Naive thymus-derived CD8-positive, alpha-beta T cell (primary cell): ENCODE data around the gene RFFL. TPM values are rescaled to one million over a fixed set of nuclear protein-coding genes. Genes with fewer than 3 reads are reported as not detected.
A peak's percentile ranks its signal among the peaks of the same experiment; 100 is the strongest.

ENCODE experiments used
- ATAC-seq, 2 donors: fragments of 150-1000 bp; cut with Tn5 transposase in 1 of 2; sonication (Bioruptor Pico), chemical (Tn5 transposase) in 1 of 2; 1 replicate in 1 of 2; 2 replicates in 1 of 2; pipeline ENCODE4 v1.10.0; 2021; ENCODE audit warnings: mild to moderate bottlenecking in 2 of 2, moderate library complexity in 2 of 2
- POLR2A ChIA-PET: fragments of 350-600 bp; sonication (Branson Sonifier 250); formaldehyde crosslinking; loops from one replicate; lab custom pipeline; 2021; ENCODE audit warnings: antibody characterized with exemption; lab: Charles Lee
- DNase-seq, 10 donors: peaks; one replicate each; pipeline versions ENCODE4 v3.0.0 to v3.0.0-alpha.2; 2020 to 2022
- H3K27ac Mint-ChIP-seq, 10 donors: one replicate each; pipeline ENCODE4 v1.8.0; 2020 to 2022; ENCODE audit warnings: mild to moderate bottlenecking in 10 of 10, mixed read lengths in 10 of 10, moderate library complexity in 4 of 10, inconsistent platforms in 1 of 10
- H3K27me3 Mint-ChIP-seq, 5 donors: one replicate each; pipeline ENCODE4 v1.8.0; 2021 to 2022; ENCODE audit warnings: mixed read lengths in 5 of 5
- H3K36me3 Mint-ChIP-seq, 3 donors: one replicate each; pipeline ENCODE4 v1.8.0; 2020 to 2022; ENCODE audit warnings: mixed read lengths in 3 of 3, mild to moderate bottlenecking in 2 of 3, inconsistent platforms in 1 of 3
- H3K4me1 Mint-ChIP-seq, 4 donors: one replicate each; pipeline ENCODE4 v1.8.0; 2021 to 2022; ENCODE audit warnings: mixed read lengths in 4 of 4
- H3K4me3 Mint-ChIP-seq, 10 donors: one replicate each; pipeline ENCODE4 v1.8.0; 2020 to 2022; ENCODE audit warnings: mild to moderate bottlenecking in 10 of 10, mixed read lengths in 10 of 10, moderate library complexity in 6 of 10, inconsistent platforms in 1 of 10
- H3K9me3 Mint-ChIP-seq, 9 donors: one replicate each; pipeline ENCODE4 v1.8.0; 2020 to 2022; ENCODE audit warnings: mixed read lengths in 9 of 9, mild to moderate bottlenecking in 3 of 9, inconsistent platforms in 1 of 9, moderate library complexity in 1 of 9
- polyA plus RNA-seq, 3 donors: library from polyadenylated mRNA; unstranded; fragments of 300-500 nt; fragmentation: Illumina TruSeq; gene quantifications; one replicate each; pipeline ENCODE4 v1.2.3, GENCODE V29; 2021
- total RNA-seq, 8 experiments: library from RNA in 2 of 8; stranded (reverse) in 2 of 8; gene quantifications; one replicate each; pipeline ENCODE4 v1.2.3 and lab custom pipeline; 2021 to 2026

RFFL gene
- total and polyA plus RNA-seq, 5 experiments from 2014 or later, result 30.8 to 70.1 (median 39.7) TPM

DNA sequence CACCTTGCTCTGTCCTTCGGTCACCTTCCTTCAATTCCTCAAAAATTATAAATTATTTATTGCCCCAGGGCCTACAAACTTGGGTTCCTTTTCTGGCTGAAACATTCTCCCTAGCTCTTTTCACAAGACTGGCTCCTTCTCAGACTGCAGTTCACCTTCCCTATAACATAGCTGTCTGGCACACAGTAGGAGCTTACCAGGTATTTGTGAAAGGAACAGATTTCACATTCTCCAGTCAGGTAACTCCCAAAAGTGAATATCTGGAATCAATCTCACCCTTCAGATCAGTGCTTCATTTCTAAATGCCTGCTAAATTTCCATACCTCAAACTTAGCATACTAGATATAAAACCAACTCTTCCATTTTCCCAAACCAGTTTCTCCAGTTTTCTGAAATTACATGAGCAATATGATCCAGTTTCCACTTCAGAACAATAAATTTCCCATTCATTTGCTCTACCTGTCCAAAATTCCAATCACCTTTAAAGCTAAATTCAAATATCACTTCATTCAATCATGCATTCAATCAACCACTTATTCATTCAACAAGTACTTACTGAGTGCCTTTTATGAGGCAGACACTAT, 6.1 kb downstream of the RFFL start:
- POLR2A ChIA-PET, result no interaction called here
- no peak for ATAC-seq
- peaks cover 9 to 34% (median 25%) of the 10 kb centered on the region in 3 donors for H3K36me3 Mint-ChIP-seq

DNA sequence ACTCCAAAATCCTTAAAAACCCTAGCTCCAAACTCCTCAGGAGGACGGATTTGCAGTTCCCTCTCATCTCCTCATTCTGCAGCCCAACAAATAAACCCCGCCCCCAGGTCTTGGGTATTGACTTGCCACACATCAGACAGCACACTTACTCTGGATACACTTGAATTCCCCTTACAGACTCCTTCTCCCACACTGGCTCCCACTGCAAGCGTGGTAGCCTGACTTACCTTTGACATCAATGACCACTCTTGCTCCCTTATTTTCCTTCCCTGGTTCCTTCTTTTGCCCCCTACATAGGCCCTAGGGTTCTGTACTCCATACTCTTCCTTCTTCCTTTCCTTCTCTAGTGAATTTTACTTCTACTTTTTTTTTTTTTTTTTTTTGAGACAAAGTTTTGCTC, 7.5 kb downstream of the RFFL start:
- Mint-ChIP-seq H3K9me3 (peaks cover 0 to 13% (median 0%) of the 10 kb centered on the region in 9 donors), H3K27ac (peak overlapping the region in 9 of 10 donors; percentile 11 to 93 (median 84)), H3K4me3 (peak overlapping the region in 2 of 10 donors; percentile 10 to 36), H3K27me3 (no peaks in the 10 kb centered on the region), H3K36me3 (peaks cover 9 to 29% (median 21%) of the 10 kb centered on the region in 3 donors), H3K4me1 (peaks cover 38 to 80% (median 73%) of the 10 kb centered on the region in 4 donors)
- POLR2A ChIA-PET, result interaction anchor here (0.6 to 3.4 kb wide), 4 partner anchors 7 to 37 kb away, joined by 3 to 41 read pairs (median 4); partner anchors contain the start of gene RFFL
- ATAC-seq, result no peak
- no peak for DNase-seq

More for the DNA sequence above, 6.1 kb downstream of the RFFL start:
- Mint-ChIP-seq H3K4me3 (peak overlapping the region in 1 of 10 donors; percentile 2), H3K27ac (peak overlapping the region in 8 of 10 donors; percentile 4 to 93 (median 59)), H3K27me3 (no peaks in the 10 kb centered on the region), H3K4me1 (peaks cover 36 to 72% (median 66%) of the 10 kb centered on the region in 4 donors), H3K9me3 (peaks cover 0 to 8% (median 0%) of the 10 kb centered on the region in 9 donors)
- DNase-seq, result no peak

DNA sequence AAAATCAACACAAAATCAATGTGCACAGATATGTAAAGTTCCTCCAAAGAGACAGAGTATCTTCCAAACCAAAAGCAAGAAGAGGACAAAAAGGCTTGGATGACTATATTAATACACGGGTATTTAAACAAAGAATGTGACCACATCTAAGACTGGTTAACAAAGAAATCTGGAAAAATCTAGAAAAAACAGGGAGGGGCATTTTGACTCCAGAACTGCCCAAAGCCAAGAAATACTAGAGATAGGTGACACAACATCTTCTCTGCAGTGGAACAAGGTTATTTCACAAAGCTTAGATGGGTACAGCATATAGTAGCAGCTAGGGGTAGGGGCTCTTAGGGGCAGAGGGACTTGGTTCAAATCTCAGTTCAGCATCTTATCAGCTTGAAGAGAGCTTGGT, 10.3 kb downstream of the RFFL start:
- H3K27me3 Mint-ChIP-seq, result no peaks in the 10 kb centered on the region
- H3K9me3 Mint-ChIP-seq, result peaks cover 0 to 13% (median 0%) of the 10 kb centered on the region in 9 donors
- H3K4me3 Mint-ChIP-seq, result peak overlapping the region in 7 of 10 donors; percentile 32 to 86 (median 73)
- H3K27ac Mint-ChIP-seq, result peak overlapping the region; percentile 92 to 99 (median 94)
- peaks cover 4 to 9% (median 6%) of the 10 kb centered on the region in 3 donors for H3K36me3 Mint-ChIP-seq
- POLR2A ChIA-PET, result interaction anchor here (1.2 to 3.4 kb wide), 7 partner anchors 10 to 92 kb away, joined by 3 to 41 read pairs (median 4); partner anchors contain the start of genes CCT6B, RAD51D, RFFL and ZNF830
- DNase-seq (no peak), ATAC-seq (no peak)
- H3K4me1 Mint-ChIP-seq, result peaks cover 46 to 87% (median 82%) of the 10 kb centered on the region in 4 donors

DNA sequence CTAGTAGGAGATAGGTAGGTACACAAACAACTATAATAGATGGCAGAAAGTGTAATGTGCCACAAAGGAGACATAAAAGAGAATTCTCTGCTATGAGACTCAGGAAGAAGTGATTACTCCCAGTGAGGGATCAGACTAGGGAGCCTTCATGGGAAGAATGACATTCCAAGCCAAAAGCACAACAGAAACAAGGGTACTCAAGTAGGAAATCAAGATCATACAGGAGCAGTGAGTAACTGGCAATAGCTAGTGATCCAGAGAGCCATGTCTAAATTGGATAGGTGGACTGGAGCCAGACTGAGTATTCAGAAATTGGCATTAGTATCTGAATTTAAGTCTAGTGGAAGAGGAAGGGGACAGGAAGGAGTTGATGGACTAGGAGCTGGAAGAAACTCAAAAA, 10.7 kb downstream of the RFFL start:
- peaks cover 4 to 7% (median 6%) of the 10 kb centered on the region in 3 donors for H3K36me3 Mint-ChIP-seq
- DNase-seq (no peak), ATAC-seq (no peak)
- no peaks in the 10 kb centered on the region for H3K27me3 Mint-ChIP-seq
- peak overlapping the region; percentile 92 to 99 (median 94) for H3K27ac Mint-ChIP-seq
- H3K9me3 Mint-ChIP-seq, result peaks cover 0 to 13% (median 0%) of the 10 kb centered on the region in 9 donors
- peaks cover 46 to 86% (median 78%) of the 10 kb centered on the region in 4 donors for H3K4me1 Mint-ChIP-seq
- POLR2A ChIA-PET, result interaction anchor here (1.2 to 3.4 kb wide), 7 partner anchors 10 to 91 kb away, joined by 3 to 41 read pairs (median 4); partner anchors contain the start of genes CCT6B, RAD51D, RFFL and ZNF830
- H3K4me3 Mint-ChIP-seq, result peak overlapping the region in 9 of 10 donors; percentile 42 to 86 (median 74)

DNA sequence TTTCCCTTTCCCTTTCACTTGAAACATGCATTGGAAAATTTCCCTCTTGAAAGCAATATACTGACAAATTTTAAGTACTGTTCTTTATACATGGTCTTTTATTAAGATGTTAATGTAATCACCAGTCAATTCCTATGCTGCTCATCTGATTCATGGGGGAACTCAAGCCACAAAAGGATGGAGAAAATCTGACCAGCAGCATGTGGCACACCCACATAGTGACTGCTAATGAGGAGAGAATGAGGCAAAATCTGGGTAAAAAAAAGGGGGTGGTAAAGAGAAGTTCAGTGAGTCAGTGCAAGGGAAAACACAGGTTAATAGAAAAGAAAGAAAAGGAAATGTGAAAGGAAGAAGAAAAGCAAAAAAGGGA, 11.3 kb downstream of the RFFL start:
- peaks cover 0 to 13% (median 0%) of the 10 kb centered on the region in 9 donors for H3K9me3 Mint-ChIP-seq
- peaks cover 0 to 5% (median 3%) of the 10 kb centered on the region in 3 donors for H3K36me3 Mint-ChIP-seq
- H3K27ac Mint-ChIP-seq, result peak overlapping the region; percentile 92 to 99 (median 94)
- DNase-seq (no peak), ATAC-seq (no peak)
- peaks cover 41 to 85% (median 75%) of the 10 kb centered on the region in 4 donors for H3K4me1 Mint-ChIP-seq
- H3K27me3 Mint-ChIP-seq, result no peaks in the 10 kb centered on the region
- H3K4me3 Mint-ChIP-seq, result peak overlapping the region; percentile 42 to 86 (median 74)
- POLR2A ChIA-PET, result interaction anchor here (1.0 to 2.5 kb wide), 3 partner anchors 26 to 37 kb away, joined by 4 to 17 read pairs (median 5); no protein-coding TSS in a partner anchor

DNA sequence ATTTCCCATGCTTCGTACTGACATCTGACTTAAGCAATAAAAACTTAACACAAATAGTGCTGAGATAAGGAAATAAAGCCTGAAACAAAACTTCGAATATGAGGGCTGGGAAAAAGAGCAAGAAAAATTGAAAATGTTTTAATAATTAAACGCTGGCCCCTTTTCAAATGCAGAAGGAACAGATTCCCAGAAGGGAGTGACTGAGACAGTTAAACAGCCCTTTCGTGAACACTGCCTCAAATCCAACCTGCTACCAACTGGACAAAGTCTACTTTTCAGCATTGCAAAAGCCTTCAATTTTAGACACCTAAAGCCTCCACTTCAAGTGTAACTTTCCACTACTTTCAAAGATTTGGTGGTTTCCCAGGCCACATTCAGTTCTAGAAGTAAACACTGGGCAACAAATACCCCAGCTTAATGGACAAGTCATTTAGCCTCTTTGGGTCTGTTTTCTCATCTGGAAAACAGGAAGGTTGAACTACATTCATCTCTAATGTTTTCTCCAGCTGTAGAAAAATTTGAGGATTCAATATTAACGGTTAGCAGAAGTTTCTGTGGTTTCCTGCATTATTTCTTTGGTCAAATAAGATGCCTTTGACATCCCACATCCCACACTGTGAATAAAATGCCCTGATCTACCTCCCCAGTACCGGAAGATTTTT, 11.8 kb downstream of the RFFL start:
- peak in 1 of 2 donors; percentile 13 for ATAC-seq
- peaks cover 0 to 13% (median 0%) of the 10 kb centered on the region in 9 donors for H3K9me3 Mint-ChIP-seq
- DNase-seq, result no peak
- peak overlapping the region; percentile 45 to 86 (median 74) for H3K4me3 Mint-ChIP-seq
- POLR2A ChIA-PET, result interaction anchor here (1.0 to 2.6 kb wide), 6 partner anchors 11 to 36 kb away, joined by 3 to 37 read pairs (median 4); partner anchors contain the start of gene RFFL
- peaks cover 0 to 5% (median 3%) of the 10 kb centered on the region in 3 donors for H3K36me3 Mint-ChIP-seq
- no peaks in the 10 kb centered on the region for H3K27me3 Mint-ChIP-seq
- peaks cover 43 to 87% (median 77%) of the 10 kb centered on the region in 4 donors for H3K4me1 Mint-ChIP-seq
- H3K27ac Mint-ChIP-seq, result peak overlapping the region; percentile 92 to 99 (median 94)

DNA sequence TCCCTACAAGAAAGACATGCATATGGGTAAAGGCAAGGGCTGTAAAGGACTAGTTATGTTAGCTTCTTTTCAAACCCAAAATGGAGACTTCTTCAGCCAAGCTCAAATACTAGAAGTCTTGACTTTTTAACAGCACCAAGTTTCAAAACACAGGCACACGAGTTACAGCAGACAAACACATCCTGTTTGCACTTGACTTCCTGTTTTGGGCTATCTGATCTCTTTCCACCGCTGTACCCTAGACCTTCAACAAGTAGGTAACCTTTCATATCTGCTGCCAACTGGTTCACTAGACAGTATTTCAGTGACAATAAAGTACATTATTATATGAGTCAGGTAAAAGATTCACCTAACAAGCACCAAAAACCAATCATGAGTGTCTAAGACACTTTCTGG, 12.3 kb downstream of the RFFL start:
- H3K27ac Mint-ChIP-seq, result peak overlapping the region; percentile 92 to 99 (median 94)
- H3K4me3 Mint-ChIP-seq, result peak overlapping the region; percentile 45 to 86 (median 74)
- no peaks in the 10 kb centered on the region for H3K27me3 Mint-ChIP-seq
- POLR2A ChIA-PET, result interaction anchor here (0.6 to 2.6 kb wide), 9 partner anchors 10 to 129 kb away, joined by 3 to 37 read pairs (median 7); partner anchors contain the start of genes LIG3 and RFFL
- peaks cover 47 to 89% (median 77%) of the 10 kb centered on the region in 4 donors for H3K4me1 Mint-ChIP-seq
- peaks cover 0 to 5% (median 3%) of the 10 kb centered on the region in 3 donors for H3K36me3 Mint-ChIP-seq
- peak; percentile 85 to 92 for ATAC-seq
- peak in 9 of 10 donors; percentile 37 to 87 (median 67) for DNase-seq
- H3K9me3 Mint-ChIP-seq, result peaks cover 0 to 13% (median 0%) of the 10 kb centered on the region in 9 donors

DNA sequence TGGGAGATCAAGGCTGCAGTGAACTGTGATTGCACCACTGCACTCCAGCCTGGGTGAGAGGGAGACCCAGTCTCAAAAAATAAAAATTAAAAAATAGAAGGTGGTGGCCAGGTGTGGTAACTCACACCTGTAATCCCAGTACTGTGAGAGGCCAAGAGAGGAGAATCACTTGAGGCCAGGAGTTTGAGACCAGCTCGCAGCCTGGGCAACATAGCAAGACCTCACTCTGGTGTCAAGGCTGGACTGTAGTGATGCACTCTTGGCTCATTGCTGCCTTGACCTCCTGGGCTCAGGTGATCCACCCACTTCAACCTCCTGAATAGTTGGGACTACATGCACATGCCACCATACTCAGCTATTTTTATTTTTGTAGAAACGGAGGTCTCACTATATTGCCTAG, 13.3 kb downstream of the RFFL start:
- Mint-ChIP-seq H3K36me3 (peaks cover 0 to 2% (median 0%) of the 10 kb centered on the region in 3 donors), H3K27ac (peak overlapping the region; percentile 84 to 98 (median 93)), H3K4me1 (peaks cover 46 to 88% (median 80%) of the 10 kb centered on the region in 4 donors), H3K27me3 (no peaks in the 10 kb centered on the region), H3K4me3 (peak overlapping the region in 5 of 10 donors; percentile 34 to 63 (median 39)), H3K9me3 (peaks cover 0 to 13% (median 0%) of the 10 kb centered on the region in 9 donors)
- no peak for DNase-seq
- ATAC-seq, result no peak
- POLR2A ChIA-PET, result interaction anchor here (0.6 to 2.6 kb wide), 10 partner anchors 9 to 164 kb away, joined by 3 to 37 read pairs (median 4); partner anchors contain the start of genes LIG3 and RFFL

DNA sequence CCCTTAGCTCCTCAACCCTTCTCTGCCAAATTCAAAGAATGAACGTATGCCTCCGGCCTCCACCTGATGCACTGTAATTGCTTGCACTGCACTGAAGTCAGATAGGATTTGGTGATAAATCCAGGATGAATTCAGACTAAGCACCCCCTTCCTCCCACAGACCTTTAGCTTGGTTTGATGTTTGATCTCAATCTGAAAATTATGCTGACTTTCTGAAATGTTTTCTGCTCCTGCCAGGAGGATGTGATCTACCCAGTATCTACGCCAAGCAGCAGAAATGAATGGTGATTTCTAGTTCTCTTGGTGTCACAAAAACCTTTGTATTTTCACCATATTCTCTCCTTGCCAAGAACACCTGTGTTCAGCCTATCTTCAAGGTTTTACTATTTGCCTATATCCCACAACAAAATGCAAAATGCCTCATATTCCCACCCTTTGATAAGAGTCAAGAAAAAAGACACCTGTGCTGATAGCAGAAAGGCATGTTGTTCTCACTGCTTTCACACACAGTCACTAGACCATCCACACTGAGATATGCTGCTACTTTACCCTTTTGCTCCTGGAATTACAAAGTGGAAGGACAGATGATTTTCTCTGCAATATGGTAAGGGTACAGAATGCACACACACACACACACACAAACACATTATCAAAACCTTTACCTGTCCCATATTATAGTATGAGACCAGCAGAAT, 14.7 kb downstream of the RFFL start:
- no peaks in the 10 kb centered on the region for H3K27me3 Mint-ChIP-seq
- H3K36me3 Mint-ChIP-seq, result no peaks in the 10 kb centered on the region
- POLR2A ChIA-PET, result interaction anchor here (0.7 to 2.8 kb wide), 8 partner anchors 12 to 68 kb away, joined by 3 to 26 read pairs (median 5); partner anchors contain the start of genes LIG3 and RFFL
- peak overlapping the region; percentile 84 to 98 (median 93) for H3K27ac Mint-ChIP-seq
- no peak for ATAC-seq
- peaks cover 0 to 13% (median 0%) of the 10 kb centered on the region in 9 donors for H3K9me3 Mint-ChIP-seq
- DNase-seq, result no peak
- peak overlapping the region; percentile 16 to 79 (median 61) for H3K4me3 Mint-ChIP-seq
- H3K4me1 Mint-ChIP-seq, result peaks cover 43 to 89% (median 82%) of the 10 kb centered on the region in 4 donors

DNA sequence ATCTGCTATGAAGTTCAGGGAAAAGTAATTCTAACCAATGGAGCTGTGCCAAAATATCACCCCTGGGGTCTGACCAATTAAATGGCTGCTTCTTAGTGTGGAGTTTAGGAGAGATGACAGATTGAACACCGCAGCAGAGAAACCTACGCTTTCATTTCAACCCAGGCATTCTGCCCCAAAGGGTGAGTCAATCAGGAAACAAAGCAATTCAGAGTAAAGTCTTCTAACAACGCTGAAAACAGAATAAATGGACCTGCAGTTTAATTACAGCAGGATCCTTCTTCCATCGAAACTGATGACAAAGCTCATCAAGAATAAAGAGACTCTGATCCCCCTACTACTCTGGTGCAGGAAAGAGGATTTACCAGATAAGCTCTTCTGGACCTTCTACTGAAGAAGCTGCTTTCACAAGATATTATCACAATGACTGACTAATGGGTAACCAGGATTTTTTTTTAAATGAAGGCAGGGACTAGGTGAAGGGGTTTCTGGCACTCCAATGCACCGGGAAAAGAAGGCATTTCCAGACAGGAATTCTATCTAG, 16.7 kb downstream of the RFFL start:
- peaks cover 33 to 82% (median 75%) of the 10 kb centered on the region in 4 donors for H3K4me1 Mint-ChIP-seq

DNA sequence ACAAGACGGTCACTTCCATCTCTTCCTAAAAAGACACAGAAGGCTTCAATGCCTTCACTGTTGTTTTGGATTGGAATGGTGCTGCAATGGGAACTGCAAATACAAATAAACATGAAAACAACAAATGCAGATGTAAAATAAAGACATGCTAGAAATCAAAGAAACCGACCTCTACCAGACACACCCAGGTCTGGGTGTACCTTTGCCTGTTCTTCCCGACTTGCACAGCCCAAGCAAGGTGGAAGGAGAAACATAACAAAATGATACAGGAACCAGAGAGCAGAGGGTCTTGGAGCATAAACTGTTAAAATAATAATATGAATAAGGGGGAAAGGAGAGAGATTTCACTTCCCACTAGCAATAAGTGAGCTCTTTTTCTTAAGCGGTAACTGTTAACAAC, 17.3 kb downstream of the RFFL start:
- H3K9me3 Mint-ChIP-seq, result no peaks in the 10 kb centered on the region
- ATAC-seq (peak; percentile 1), DNase-seq (no peak)
- no peaks in the 10 kb centered on the region for H3K36me3 Mint-ChIP-seq
- POLR2A ChIA-PET, result interaction anchor here (0.8 to 3.5 kb wide), 11 partner anchors 9 to 168 kb away, joined by 3 to 26 read pairs (median 4); partner anchors contain the start of genes LIG3 and RFFL
- H3K27me3 Mint-ChIP-seq, result no peaks in the 10 kb centered on the region
- H3K4me1 Mint-ChIP-seq, result peaks cover 30 to 82% (median 73%) of the 10 kb centered on the region in 4 donors
- H3K27ac Mint-ChIP-seq, result peak overlapping the region; percentile 92 to 99 (median 96)
- peak overlapping the region; percentile 70 to 91 (median 81) for H3K4me3 Mint-ChIP-seq

More for the DNA sequence above, 16.7 kb downstream of the RFFL start:
- peak overlapping the region; percentile 70 to 91 (median 81) for H3K4me3 Mint-ChIP-seq
- POLR2A ChIA-PET, result interaction anchor here (0.6 to 3.5 kb wide), 11 partner anchors 9 to 168 kb away, joined by 3 to 26 read pairs (median 4); partner anchors contain the start of genes LIG3 and RFFL
- no peaks in the 10 kb centered on the region for H3K27me3 Mint-ChIP-seq
- peak overlapping the region; percentile 92 to 99 (median 96) for H3K27ac Mint-ChIP-seq
- DNase-seq (peak in 9 of 10 donors; percentile 41 to 77 (median 70)), ATAC-seq (peak; percentile 68 to 71)
- no peaks in the 10 kb centered on the region for H3K36me3 Mint-ChIP-seq
- H3K9me3 Mint-ChIP-seq, result no peaks in the 10 kb centered on the region
